A549 (cell line): ENCODE data around the gene TNFAIP3.

Experiments used
- CEBPB ChIP-seq, 2 experiments: fragments of >200 bp in 1 of 2; sonication (Bioruptor Twin) in 1 of 2; formaldehyde crosslinking in 1 of 2; IDR thresholded peaks; 2 replicates each; pipeline ENCODE4 v1.6.1; 2012 to 2016
- EHF ChIP-seq: fragments of 250-450 bp; sonication (Bioruptor Pico); IDR thresholded peaks from 2 replicates; pipeline ENCODE4 v1.5.0; 2020; ENCODE audit warnings: mild to moderate bottlenecking
- NR3C1 ChIP-seq: fragments of >200 bp; sonication (Bioruptor Twin); formaldehyde crosslinking; IDR thresholded peaks from 3 replicates; pipeline ENCODE4 v1.6.1; 2017
- RNF2 ChIP-seq: fragments of 200-600 bp; sonication (generic); IDR thresholded peaks from 2 replicates; pipeline ENCODE4 v1.6.1; 2016; ENCODE audit warnings: low read depth, mild to moderate bottlenecking, antibody characterized with exemption, moderate library complexity, borderline replicate concordance
- TF ChIP-seq, protein P1 (sequence below): fragments of >200 bp; sonication (Bioruptor Twin); formaldehyde crosslinking; IDR thresholded peaks from 3 replicates; pipeline ENCODE4 v1.5.1; 2016

DNA sequence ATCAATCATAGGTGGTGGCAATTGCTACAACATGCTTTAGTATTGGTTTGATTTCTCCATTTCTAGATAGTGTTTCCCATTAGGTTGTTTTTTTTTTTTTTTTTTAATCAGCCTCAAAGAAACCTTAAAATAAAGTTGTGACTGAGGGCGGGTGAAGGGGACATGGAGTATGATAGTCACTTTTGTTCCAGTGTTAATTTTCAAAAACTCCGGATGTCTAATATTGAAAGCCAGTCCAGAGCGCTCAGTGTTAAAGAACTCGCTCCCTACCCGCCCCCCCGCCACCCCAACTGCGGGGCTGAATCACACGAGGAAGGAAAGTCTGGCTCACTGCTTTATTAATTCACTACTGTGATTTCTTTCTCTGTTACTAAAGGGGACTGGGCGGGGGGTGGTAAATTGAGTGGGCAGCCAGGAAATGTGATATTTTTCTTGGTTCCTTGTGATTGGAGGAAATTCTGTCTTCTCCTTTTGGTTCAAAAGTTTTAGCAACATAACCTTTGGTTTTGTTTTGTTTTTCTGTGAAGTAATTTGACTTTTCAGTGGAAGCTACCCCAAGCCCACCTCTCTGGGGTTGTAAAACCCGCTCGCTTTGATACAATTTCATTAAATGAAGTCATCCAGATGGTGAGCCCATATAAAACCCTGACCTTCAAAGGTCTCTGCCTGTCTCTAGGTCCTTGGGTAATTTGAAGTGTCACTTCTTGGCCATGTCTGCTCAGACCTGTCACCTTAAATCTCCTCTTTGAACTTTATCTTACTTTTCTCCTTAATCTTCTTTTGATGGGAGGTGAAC is 38.0 kb downstream of the TNFAIP3 start:
- TF ChIP-seq, protein P1, sequence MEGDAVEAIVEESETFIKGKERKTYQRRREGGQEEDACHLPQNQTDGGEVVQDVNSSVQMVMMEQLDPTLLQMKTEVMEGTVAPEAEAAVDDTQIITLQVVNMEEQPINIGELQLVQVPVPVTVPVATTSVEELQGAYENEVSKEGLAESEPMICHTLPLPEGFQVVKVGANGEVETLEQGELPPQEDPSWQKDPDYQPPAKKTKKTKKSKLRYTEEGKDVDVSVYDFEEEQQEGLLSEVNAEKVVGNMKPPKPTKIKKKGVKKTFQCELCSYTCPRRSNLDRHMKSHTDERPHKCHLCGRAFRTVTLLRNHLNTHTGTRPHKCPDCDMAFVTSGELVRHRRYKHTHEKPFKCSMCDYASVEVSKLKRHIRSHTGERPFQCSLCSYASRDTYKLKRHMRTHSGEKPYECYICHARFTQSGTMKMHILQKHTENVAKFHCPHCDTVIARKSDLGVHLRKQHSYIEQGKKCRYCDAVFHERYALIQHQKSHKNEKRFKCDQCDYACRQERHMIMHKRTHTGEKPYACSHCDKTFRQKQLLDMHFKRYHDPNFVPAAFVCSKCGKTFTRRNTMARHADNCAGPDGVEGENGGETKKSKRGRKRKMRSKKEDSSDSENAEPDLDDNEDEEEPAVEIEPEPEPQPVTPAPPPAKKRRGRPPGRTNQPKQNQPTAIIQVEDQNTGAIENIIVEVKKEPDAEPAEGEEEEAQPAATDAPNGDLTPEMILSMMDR = no peak
- TF ChIP-seq NR3C1 (no peak), RNF2 (no peak), CEBPB (IDR thresholded peaks at IDR 0.05) (no peak), EHF (no peak)
